Gastroesophageal sphincter (tissue), 3 donors: ENCODE results near the gene FAM13C.

ENCODE experiments used
- EP300 ChIP-seq: sonication (generic); formaldehyde crosslinking; IDR thresholded peaks from one replicate; pipeline ENCODE4 v1.6.1; 2017; ENCODE audit warnings: antibody characterized with exemption, mild to moderate bottlenecking
- POLR2A ChIP-seq, 2 donors: fragments of 450-650 bp; IDR thresholded peaks; one replicate each; pipeline ENCODE4 v1.6.1; 2017; ENCODE audit warnings: antibody characterized with exemption in 2 of 2, mild to moderate bottlenecking in 2 of 2, moderate library complexity in 1 of 2
- TF ChIP-seq, protein P1 (sequence below), 4 experiments: fragments of 200-600 bp in 2 of 4; fragments of 450-650 bp in 2 of 4; sonication (generic) in 1 of 4; IDR thresholded peaks; one replicate each; pipeline ENCODE4 v1.5.1; 2017 to 2019; ENCODE audit warnings: antibody characterized with exemption in 4 of 4, mild to moderate bottlenecking in 2 of 4, moderate library complexity in 2 of 4

DNA sequence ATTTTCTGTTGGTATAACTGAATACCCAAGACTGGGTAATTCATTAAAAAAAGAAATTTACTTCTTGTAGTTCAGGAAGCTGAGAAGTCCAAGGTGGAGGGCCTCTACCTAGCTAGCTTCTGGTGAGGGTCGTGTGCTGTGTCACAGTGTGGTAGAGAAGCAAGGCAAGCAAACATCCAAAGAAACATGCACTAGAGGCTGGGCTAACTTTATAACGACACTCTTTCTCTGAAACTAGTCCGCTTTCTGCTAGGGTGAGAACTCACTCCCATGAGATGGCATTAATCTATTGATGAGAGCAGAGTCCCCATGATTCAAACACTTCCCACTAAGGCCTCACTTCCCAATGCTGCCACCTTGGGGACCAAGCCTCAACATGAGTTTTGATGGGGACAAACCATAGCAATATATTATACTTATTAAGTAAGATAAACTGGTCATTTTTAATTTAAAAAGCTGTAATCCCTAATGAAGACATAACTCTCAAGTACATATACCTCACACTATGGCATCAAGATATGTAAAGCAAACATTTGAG, 135.1 kb downstream of the FAM13C start:
- TF ChIP-seq, protein P1, sequence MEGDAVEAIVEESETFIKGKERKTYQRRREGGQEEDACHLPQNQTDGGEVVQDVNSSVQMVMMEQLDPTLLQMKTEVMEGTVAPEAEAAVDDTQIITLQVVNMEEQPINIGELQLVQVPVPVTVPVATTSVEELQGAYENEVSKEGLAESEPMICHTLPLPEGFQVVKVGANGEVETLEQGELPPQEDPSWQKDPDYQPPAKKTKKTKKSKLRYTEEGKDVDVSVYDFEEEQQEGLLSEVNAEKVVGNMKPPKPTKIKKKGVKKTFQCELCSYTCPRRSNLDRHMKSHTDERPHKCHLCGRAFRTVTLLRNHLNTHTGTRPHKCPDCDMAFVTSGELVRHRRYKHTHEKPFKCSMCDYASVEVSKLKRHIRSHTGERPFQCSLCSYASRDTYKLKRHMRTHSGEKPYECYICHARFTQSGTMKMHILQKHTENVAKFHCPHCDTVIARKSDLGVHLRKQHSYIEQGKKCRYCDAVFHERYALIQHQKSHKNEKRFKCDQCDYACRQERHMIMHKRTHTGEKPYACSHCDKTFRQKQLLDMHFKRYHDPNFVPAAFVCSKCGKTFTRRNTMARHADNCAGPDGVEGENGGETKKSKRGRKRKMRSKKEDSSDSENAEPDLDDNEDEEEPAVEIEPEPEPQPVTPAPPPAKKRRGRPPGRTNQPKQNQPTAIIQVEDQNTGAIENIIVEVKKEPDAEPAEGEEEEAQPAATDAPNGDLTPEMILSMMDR (IDR thresholded peaks at IDR 0.05): no peak
- TF ChIP-seq POLR2A (IDR thresholded peaks at IDR 0.05) (no peak), EP300 (no peak)
